Esophagus squamous epithelium (tissue), 5 donors: ENCODE measurements around the gene SLC5A9. TPM values are rescaled to one million over a fixed set of nuclear protein-coding genes. Genes with fewer than 3 reads are reported as not detected.
"Not testable (repeated sequence)": the region's sequence is repeated elsewhere in the genome, so short reads cannot be mapped to it uniquely, and the experiment has no call there.

Experiments used
- DNase-seq: peaks from one replicate; lab custom pipeline; 2025; lab: John Stamatoyannopoulos, UW
- H3K27ac ChIP-seq, 4 donors: fragments of 200-600 bp; sonication (generic); one replicate each; pipeline ENCODE4 v1.5.1; 2016 to 2019; ENCODE audit warnings: mild to moderate bottlenecking in 1 of 4
- H3K27me3 ChIP-seq, 4 donors: fragments of 200-600 bp; sonication (generic); 1 replicate in 3 of 4; 2 replicates in 1 of 4; pipeline versions ENCODE4 v1.5.1 to v1.6.0; 2017 to 2021; ENCODE audit warnings: antibody characterized with exemption in 1 of 4
- H3K36me3 ChIP-seq, 3 donors: fragments of 200-600 bp; sonication (generic); one replicate each; pipeline ENCODE4 v1.5.1; 2016 to 2019
- H3K4me1 ChIP-seq, 3 donors: fragments of 200-600 bp; sonication (generic); one replicate each; pipeline ENCODE4 v1.5.1; 2017 to 2019
- H3K4me3 ChIP-seq, 4 donors: fragments of 200-600 bp; sonication (generic); 1 replicate in 3 of 4; 2 replicates in 1 of 4; pipeline ENCODE4 v1.5.1; 2016 to 2019; ENCODE audit warnings: mild to moderate bottlenecking in 2 of 4, moderate library complexity in 1 of 4
- H3K9me3 ChIP-seq, 3 donors: fragments of 200-600 bp; sonication (generic); one replicate each; pipeline ENCODE4 v1.5.1; 2016 to 2019
- POLR2A ChIP-seq, 4 donors: fragments of 450-650 bp; IDR thresholded peaks; one replicate each; pipeline ENCODE4 v1.6.1; 2017; ENCODE audit warnings: antibody characterized with exemption in 4 of 4, mild to moderate bottlenecking in 4 of 4, moderate library complexity in 3 of 4
- WGBS, 2 donors: methylation state at CpG; one replicate each; pipeline ENCODE4 v1.1.5; 2018; 5-methylcytosine and 5-hydroxymethylcytosine counted together
- intact Hi-C: fragments of 100-400 bp; cut with DNase I; formaldehyde crosslinking; loops from one replicate; pipeline ENCODE4 v1.15.0; 2022
- total RNA-seq, 4 donors: library from RNA; depleted of rRNA; stranded (reverse); fragments of >200 nt; gene quantifications; one replicate each; pipeline ENCODE4 v1.1.0, GENCODE V29; 2016
- TF ChIP-seq, protein P1 (sequence below), 6 experiments: fragments of 450-650 bp in 4 of 6; fragments of 200-600 bp in 2 of 6; sonication (generic) in 2 of 6; IDR thresholded peaks; one replicate each; pipeline ENCODE4 v1.5.1; 2016 to 2019; ENCODE audit warnings: antibody characterized with exemption in 6 of 6, mild to moderate bottlenecking in 4 of 6, moderate library complexity in 4 of 6
- donor health status: DM: yes; HTN: yes; CAD: no.

SLC5A9 gene
- total RNA-seq, 4 donors from 2014 or later: 0.19 to 0.38 TPM; not detected in 2

DNA sequence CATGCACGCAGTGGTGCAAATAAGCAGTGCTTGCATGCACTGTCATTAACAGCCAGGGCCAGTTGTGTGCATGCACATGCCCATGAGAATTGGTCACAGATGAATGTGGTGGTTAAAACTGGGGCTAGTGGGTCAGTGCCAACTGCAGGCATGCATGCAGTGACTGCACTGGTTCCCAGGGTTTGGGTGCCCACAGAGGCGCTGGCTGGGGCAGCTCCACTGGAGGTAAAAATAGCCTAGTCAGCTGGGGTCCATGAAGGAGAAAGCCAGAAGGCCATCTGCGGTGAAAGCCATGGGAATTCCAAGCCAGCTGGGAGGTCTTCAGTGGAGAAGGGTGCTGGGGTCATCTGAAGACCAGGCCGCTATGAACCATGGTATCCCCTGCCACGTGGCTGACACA, 70.2 kb downstream of the SLC5A9 start:
- no peak for DNase-seq
- peaks cover 0 to 9% (median 0%) of the 10 kb centered on the region in 3 donors for H3K4me1 ChIP-seq
- H3K36me3 ChIP-seq: no peaks in the 10 kb centered on the region
- no peak overlapping the region for H3K27ac ChIP-seq
- TF ChIP-seq POLR2A (IDR thresholded peaks at IDR 0.05): no peak
- TF ChIP-seq, protein P1, sequence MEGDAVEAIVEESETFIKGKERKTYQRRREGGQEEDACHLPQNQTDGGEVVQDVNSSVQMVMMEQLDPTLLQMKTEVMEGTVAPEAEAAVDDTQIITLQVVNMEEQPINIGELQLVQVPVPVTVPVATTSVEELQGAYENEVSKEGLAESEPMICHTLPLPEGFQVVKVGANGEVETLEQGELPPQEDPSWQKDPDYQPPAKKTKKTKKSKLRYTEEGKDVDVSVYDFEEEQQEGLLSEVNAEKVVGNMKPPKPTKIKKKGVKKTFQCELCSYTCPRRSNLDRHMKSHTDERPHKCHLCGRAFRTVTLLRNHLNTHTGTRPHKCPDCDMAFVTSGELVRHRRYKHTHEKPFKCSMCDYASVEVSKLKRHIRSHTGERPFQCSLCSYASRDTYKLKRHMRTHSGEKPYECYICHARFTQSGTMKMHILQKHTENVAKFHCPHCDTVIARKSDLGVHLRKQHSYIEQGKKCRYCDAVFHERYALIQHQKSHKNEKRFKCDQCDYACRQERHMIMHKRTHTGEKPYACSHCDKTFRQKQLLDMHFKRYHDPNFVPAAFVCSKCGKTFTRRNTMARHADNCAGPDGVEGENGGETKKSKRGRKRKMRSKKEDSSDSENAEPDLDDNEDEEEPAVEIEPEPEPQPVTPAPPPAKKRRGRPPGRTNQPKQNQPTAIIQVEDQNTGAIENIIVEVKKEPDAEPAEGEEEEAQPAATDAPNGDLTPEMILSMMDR (IDR thresholded peaks at IDR 0.05): no peak
- no peaks in the 10 kb centered on the region for H3K27me3 ChIP-seq
- no peak overlapping the region for H3K4me3 ChIP-seq
- no peaks in the 10 kb centered on the region for H3K9me3 ChIP-seq
- 89 to 95% methylated on average over 3 to 5 of the region's 5 CpGs for WGBS, 2 donors
- intact Hi-C loops: no loop called here

DNA sequence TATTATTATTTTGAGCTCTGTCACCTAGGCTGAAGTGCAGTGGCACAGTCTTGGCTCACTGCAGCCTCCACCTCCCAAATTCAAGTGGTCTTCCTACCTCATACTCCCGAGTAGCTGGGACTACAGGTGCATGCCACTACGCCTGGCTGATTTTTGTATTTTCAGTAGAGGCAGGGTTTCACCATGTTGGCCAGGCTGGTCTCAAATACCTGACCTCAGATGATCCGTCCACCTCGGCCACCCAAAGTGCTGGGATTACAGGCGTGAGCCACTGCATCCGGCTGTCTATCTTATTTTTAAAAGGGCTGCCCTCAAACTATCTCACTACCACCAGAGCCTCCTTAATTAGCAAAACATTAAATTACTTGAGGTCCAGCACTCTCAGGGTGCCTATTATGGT, 71.6 kb downstream of the SLC5A9 start:
- DNase-seq, H3K36me3 ChIP-seq, H3K27me3 ChIP-seq, intact Hi-C loops, H3K27ac ChIP-seq, H3K4me1 ChIP-seq, H3K9me3 ChIP-seq, H3K4me3 ChIP-seq: not testable (repeated sequence)
- 87 to 94% methylated on average over 5 to 6 of the region's 6 CpGs for WGBS, 2 donors

DNA sequence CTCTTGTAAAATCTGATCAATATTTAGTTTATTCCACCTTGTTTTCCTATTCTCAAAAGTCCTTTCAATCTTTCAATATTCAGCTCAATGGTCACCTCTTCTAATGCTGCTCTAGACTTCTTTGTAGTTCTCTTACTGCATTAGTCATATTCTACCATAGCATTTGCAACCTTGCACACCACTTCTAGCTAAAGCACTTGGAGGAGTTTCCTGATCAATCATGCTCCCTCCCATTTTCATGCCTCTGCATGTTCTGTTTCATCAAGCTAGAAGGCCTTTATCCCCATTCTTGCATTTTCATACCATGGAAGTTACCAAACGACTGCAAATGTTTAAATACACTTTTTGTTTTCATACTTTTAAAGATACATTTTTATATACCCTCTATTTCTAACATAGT, 72.1 kb downstream of the SLC5A9 start:
- Histone ChIP-seq H3K4me1 (peaks cover 0 to 9% (median 0%) of the 10 kb centered on the region in 3 donors), H3K36me3 (no peaks in the 10 kb centered on the region), H3K9me3 (no peaks in the 10 kb centered on the region), H3K27ac (no peak overlapping the region), H3K4me3 (no peak overlapping the region), H3K27me3 (no peaks in the 10 kb centered on the region)
- TF ChIP-seq, protein P1 (IDR thresholded peaks at IDR 0.05): no peak
- TF ChIP-seq POLR2A (IDR thresholded peaks at IDR 0.05): no peak
- DNase-seq: no peak
- WGBS, 2 donors: 30 to 52% methylated on average over 1 of the region's 1 CpG
- intact Hi-C loops: no loop called here

Other genes with a start within 250 kb of the SLC5A9 start
- 1 to 10 TPM in 1 of 4 donors, under 1 TPM in 3; 0.26 to 1.7 (median 0.50) TPM for gene TRABD2B, start 225.3 kb upstream of the SLC5A9 start, total RNA-seq
- 1 to 10 TPM; 2.9 to 8.8 (median 7.1) TPM for gene SPATA6, start 249.5 kb downstream of the SLC5A9 start, total RNA-seq